Stimulated activated CD4-positive, alpha-beta T cell treated with anti-CD3 and anti-CD28 coated beads, Interleukin-1b, Interleukin-23, amount 100 ng/mL, for 24 hours (primary cell): ENCODE results near the gene LHX3.
"Not testable (repeated sequence)": the region's sequence is repeated elsewhere in the genome, so short reads cannot be mapped to it uniquely, and the experiment has no call there.

Experiments
- DNase-seq, 4 experiments: peaks; one replicate each; pipeline ENCODE4 v3.0.0-alpha.2; 2020; ENCODE audit warnings: low read depth in 4 of 4, low spot score in 1 of 4

Gene LHX3

GRCh38 chr9:136156209-136157120 lies 48.5 kb downstream of the LHX3 start:
- DNase-seq, result no peak

- no peak for DNase-seq
Measured at GRCh38 chr9:136155576-136155975, 49.4 kb downstream of the LHX3 start.

- DNase-seq, result no peak
Measured at GRCh38 chr9:136154943-136155342, 50.0 kb downstream of the LHX3 start.

- DNase-seq, result no peak
Measured at GRCh38 chr9:136153381-136154065, 51.4 kb downstream of the LHX3 start.

GRCh38 chr9:136152931-136153330 lies 52.0 kb downstream of the LHX3 start:
- DNase-seq, result no peak

- DNase-seq, result no peak
Measured at GRCh38 chr9:136152543-136152866, 52.4 kb downstream of the LHX3 start.

- DNase-seq, result no peak
Measured at GRCh38 chr9:136151848-136152542, 52.9 kb downstream of the LHX3 start.

- DNase-seq, result no peak
Measured at GRCh38 chr9:136151214-136151804, 53.6 kb downstream of the LHX3 start.

GRCh38 chr9:136150664-136151213 lies 54.2 kb downstream of the LHX3 start:
- DNase-seq, result not testable (repeated sequence)

GRCh38 chr9:136149853-136150252 lies 55.1 kb downstream of the LHX3 start:
- DNase-seq, result no peak

- no peak for DNase-seq
Measured at GRCh38 chr9:136149337-136149736, 55.6 kb downstream of the LHX3 start.

- DNase-seq, result no peak
Measured at GRCh38 chr9:136148766-136149165, 56.2 kb downstream of the LHX3 start.

GRCh38 chr9:136147890-136148714 lies 56.8 kb downstream of the LHX3 start:
- DNase-seq, result no peak

- DNase-seq, result no peak
Measured at GRCh38 chr9:136147038-136147889, 57.7 kb downstream of the LHX3 start.
